ENCODE measurements around the gene FGF11. TPM values are rescaled to one million over a fixed set of nuclear protein-coding genes. Genes with fewer than 3 reads are reported as not detected.

Gene FGF11
- total and polyA plus RNA-seq, 2 of the 13 experiments (the other 11 are each of a cell fraction or from before 2014, with no cell fraction given) = 0.20 to 7.6 TPM

DNA sequence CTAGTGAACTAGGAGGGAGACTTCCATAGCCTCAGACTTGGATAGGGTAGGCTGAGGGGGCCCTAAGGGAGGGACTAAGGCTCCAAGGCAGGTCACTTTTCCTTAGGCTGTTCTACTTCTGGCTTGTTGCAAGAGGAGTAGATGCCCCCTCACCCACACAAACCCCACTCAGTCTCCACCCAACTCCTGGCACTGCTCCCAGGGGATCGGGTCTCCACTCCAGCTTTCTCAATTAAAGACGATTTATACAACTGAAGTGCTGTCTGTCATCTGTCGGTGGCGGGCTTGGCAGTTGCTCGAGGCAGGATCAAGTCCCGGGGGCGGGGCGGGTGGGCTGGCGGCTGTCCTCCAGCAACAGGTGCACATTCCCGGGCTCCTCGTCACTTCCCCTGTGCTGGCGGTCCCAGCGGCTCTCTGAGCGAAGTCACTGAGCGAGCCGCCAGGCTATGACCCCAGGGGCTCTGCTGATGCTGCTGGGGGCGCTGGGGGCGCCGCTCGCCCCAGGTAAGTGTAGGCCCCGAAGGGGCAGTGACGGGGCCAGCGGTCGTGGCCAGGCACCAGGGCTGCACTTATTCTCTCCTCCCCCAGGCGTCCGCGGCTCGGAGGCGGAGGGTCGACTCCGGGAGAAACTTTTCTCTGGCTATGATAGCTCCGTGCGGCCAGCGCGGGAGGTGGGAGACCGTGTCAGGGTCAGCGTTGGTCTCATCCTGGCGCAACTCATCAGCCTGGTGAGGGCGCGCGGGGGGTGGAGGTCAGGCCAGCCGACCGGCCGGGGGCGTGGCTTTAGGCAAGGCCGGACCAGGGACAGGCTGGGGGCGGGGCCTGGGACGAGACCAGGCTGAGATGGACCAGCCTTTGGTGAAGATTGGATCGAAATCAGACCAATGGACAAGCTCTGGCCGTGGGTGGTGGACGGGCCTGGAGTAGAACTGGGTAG is 5.6 kb downstream of the FGF11 start, which contains the start of gene CHRNB1 (continued):
- TF ChIP-seq ZNF580 (CRISPR knock-in tag; IDR thresholded peaks at IDR 0.05; ENCODE audit: borderline replicate concordance, low read depth) (peak; percentile 64; the same call in 1 of the 2 replicates), CEBPG (CRISPR knock-in tag; IDR thresholded peaks at IDR 0.05) (peak; percentile 54; the same call in 1 of the 2 replicates), U2AF2 (IDR thresholded peaks at IDR 0.05; ENCODE audit: low read depth, low read length) (no peak), ZSCAN21 (CRISPR knock-in tag; IDR thresholded peaks at IDR 0.05; ENCODE audit: borderline replicate concordance) (peak; percentile 68), SNRNP70 (IDR thresholded peaks at IDR 0.05; ENCODE audit: low read depth, low read length) (no peak), TBX2 (CRISPR knock-in tag; IDR thresholded peaks at IDR 0.05; ENCODE audit: borderline replicate concordance) (peak; percentile 61), ZFAT (CRISPR knock-in tag; conservative IDR thresholded peaks at IDR 0.05) (no peak), MIXL1 (CRISPR knock-in tag; IDR thresholded peaks at IDR 0.05) (0 out of 2 replicates have a peak, but pooled peaks have one; percentile 12), ZNF33A (CRISPR knock-in tag; IDR thresholded peaks at IDR 0.05; ENCODE audit: borderline replicate concordance) (no peak), ZNF251 (CRISPR knock-in tag; IDR thresholded peaks at IDR 0.05) (0 out of 2 replicates have a peak, but pooled peaks have one; percentile 48), SP5 (CRISPR knock-in tag; IDR thresholded peaks at IDR 0.05; ENCODE audit: borderline replicate concordance, low read depth) (peak; percentile 43; the same call in 1 of the 2 replicates), PHF21A (CRISPR knock-in tag; IDR thresholded peaks at IDR 0.05) (0 out of 2 replicates have a peak, but pooled peaks have one; percentile 66), BRCA1 (CRISPR knock-in tag; IDR thresholded peaks at IDR 0.05) (no peak), ARID5B (CRISPR knock-in tag; IDR thresholded peaks at IDR 0.05) (peak; percentile 34; the same call in 1 of the 2 replicates), ZNF576 (CRISPR knock-in tag; IDR thresholded peaks at IDR 0.05) (no peak), MAFF (IDR thresholded peaks at IDR 0.05; ENCODE audit: low read depth, low read length) (no peak), ZNF143 (CRISPR knock-in tag; IDR thresholded peaks at IDR 0.05) (no peak), ZNF790 (CRISPR knock-in tag; IDR thresholded peaks at IDR 0.05; ENCODE audit: borderline replicate concordance) (no peak), ZFP82 (CRISPR knock-in tag; IDR thresholded peaks at IDR 0.05; ENCODE audit: borderline replicate concordance) (no peak)
- TF ChIP-seq, protein P1, sequence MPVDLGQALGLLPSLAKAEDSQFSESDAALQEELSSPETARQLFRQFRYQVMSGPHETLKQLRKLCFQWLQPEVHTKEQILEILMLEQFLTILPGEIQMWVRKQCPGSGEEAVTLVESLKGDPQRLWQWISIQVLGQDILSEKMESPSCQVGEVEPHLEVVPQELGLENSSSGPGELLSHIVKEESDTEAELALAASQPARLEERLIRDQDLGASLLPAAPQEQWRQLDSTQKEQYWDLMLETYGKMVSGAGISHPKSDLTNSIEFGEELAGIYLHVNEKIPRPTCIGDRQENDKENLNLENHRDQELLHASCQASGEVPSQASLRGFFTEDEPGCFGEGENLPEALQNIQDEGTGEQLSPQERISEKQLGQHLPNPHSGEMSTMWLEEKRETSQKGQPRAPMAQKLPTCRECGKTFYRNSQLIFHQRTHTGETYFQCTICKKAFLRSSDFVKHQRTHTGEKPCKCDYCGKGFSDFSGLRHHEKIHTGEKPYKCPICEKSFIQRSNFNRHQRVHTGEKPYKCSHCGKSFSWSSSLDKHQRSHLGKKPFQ (CRISPR knock-in tag; IDR thresholded peaks at IDR 0.05; ENCODE audit: insufficient replicate concordance) = no peak
- TF ChIP-seq, protein P2, sequence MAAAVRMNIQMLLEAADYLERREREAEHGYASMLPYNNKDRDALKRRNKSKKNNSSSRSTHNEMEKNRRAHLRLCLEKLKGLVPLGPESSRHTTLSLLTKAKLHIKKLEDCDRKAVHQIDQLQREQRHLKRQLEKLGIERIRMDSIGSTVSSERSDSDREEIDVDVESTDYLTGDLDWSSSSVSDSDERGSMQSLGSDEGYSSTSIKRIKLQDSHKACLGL (CRISPR knock-in tag; IDR thresholded peaks at IDR 0.05) = no peak; the same call in 1 of the 2 replicates

Measured in HepG2 (cell line).